Muscle of back (tissue), 13 donors: Measurements from ENCODE around the gene ZNF543. TPM values are rescaled to one million over a fixed set of nuclear protein-coding genes. Genes with fewer than 3 reads are reported as not detected.
"Not testable (repeated sequence)": the region's sequence is repeated elsewhere in the genome, so short reads cannot be mapped to it uniquely, and the experiment has no call there.

ENCODE experiments used
- DNase-seq, 3 donors: peaks; one replicate each; pipeline versions ENCODE4 v3.0.0 to v3.0.0-alpha.2; 2013
- long read RNA-seq, 9 donors: transcript quantifications; one replicate each; lab custom pipeline, GENCODE V29; 2026
- polyA plus RNA-seq, 10 donors: library from polyadenylated mRNA; unstranded; fragments of 120-200 nt; gene quantifications; one replicate each; pipeline ENCODE4 v1.2.1, GENCODE V29; 2013; ENCODE audit not compliant: insufficient read length in 10 of 10

The ZNF543 gene
- polyA plus RNA-seq: 1 to 10 TPM; 4.9 to 7.0 (median 6.1) TPM
- long read RNA-seq, donor 1, partial matches to known transcripts: 0 of 2 reads
- long read RNA-seq, donor 1, other reads (novel, unspliced or antisense): 0 of 2 reads
- long read RNA-seq, donor 2, partial matches to known transcripts: 0 of 4 reads
- long read RNA-seq, donor 2, other reads (novel, unspliced or antisense): 0 of 4 reads
- long read RNA-seq, donor 3: 0 reads
- long read RNA-seq, donor 4, partial matches to known transcripts: 0 of 1 reads
- long read RNA-seq, donor 4, other reads (novel, unspliced or antisense): 0 of 1 reads
- long read RNA-seq, donor 5, partial matches to known transcripts: 0 of 3 reads
- long read RNA-seq, donor 5, other reads (novel, unspliced or antisense): 0 of 3 reads
- long read RNA-seq, donor 6: 0 reads
- long read RNA-seq, donor 7, partial matches to known transcripts: 6 of 6 reads
- long read RNA-seq, donor 7, other reads (novel, unspliced or antisense): 0 of 6 reads
- long read RNA-seq, donor 8: 0 reads
- long read RNA-seq, donor 9: 0 reads

- DNase-seq: peak; percentile 97 to 99 (median 98)
Observed at GRCh38 chr19:57320180-57321084, at the start of gene ZNF543. TSS of gene ZNF543 (plus strand) at chr19:57320472. CDS start at chr19:57320854, 382 bp downstream.

GRCh38 chr19:57271280-57271679, 49.0 kb upstream of the ZNF543 start:
- DNase-seq: no peak

GRCh38 chr19:57273014-57273413, 47.3 kb upstream of the ZNF543 start:
- no peak for DNase-seq

- no peak for DNase-seq
Observed at GRCh38 chr19:57276430-57276829, 43.8 kb upstream of the ZNF543 start.

- DNase-seq: not testable (repeated sequence)
Observed at GRCh38 chr19:57278481-57278880, 41.8 kb upstream of the ZNF543 start.

- DNase-seq: peak; percentile 97 to 98 (median 97)
Observed at GRCh38 chr19:57279418-57280164, 40.7 kb upstream of the ZNF543 start.

- peak; percentile 98 to 100 (median 99) for DNase-seq
Observed at GRCh38 chr19:57280165-57280961, 39.9 kb upstream of the ZNF543 start, which contains the start of gene ZNF460. TSS of gene ZNF460 (plus strand) at chr19:57280485. CDS start at chr19:57280807, 322 bp downstream.

GRCh38 chr19:57280962-57281400, 39.3 kb upstream of the ZNF543 start:
- peak in 2 of 3 donors; percentile 18 to 62 for DNase-seq

- no peak for DNase-seq
Observed at GRCh38 chr19:57282011-57282643, 38.1 kb upstream of the ZNF543 start.

GRCh38 chr19:57288373-57288772, 31.9 kb upstream of the ZNF543 start:
- no peak for DNase-seq

- DNase-seq: no peak
Observed at GRCh38 chr19:57290970-57291369, 29.3 kb upstream of the ZNF543 start.

GRCh38 chr19:57292547-57292946, 27.7 kb upstream of the ZNF543 start:
- no peak for DNase-seq

GRCh38 chr19:57293719-57294118, 26.6 kb upstream of the ZNF543 start:
- DNase-seq: no peak

- peak in 1 of 3 donors; percentile 33 for DNase-seq
Observed at GRCh38 chr19:57302020-57302465, 18.2 kb upstream of the ZNF543 start.

GRCh38 chr19:57302727-57303401, 17.4 kb upstream of the ZNF543 start:
- no peak for DNase-seq

GRCh38 chr19:57305056-57305455, 15.2 kb upstream of the ZNF543 start:
- no peak for DNase-seq

GRCh38 chr19:57308514-57308913, 11.8 kb upstream of the ZNF543 start:
- DNase-seq: no peak

GRCh38 chr19:57310792-57311191, 9.5 kb upstream of the ZNF543 start:
- DNase-seq: no peak

- DNase-seq: no peak
Observed at GRCh38 chr19:57314146-57314545, 6.1 kb upstream of the ZNF543 start.
